EH (cell line): ENCODE results near the gene ILRUN.
A peak's percentile ranks its signal among the peaks of the same experiment; 100 is the strongest.
"Not testable (repeated sequence)": the region's sequence is repeated elsewhere in the genome, so short reads cannot be mapped to it uniquely, and the experiment has no call there.

Experiments
- DNase-seq: peaks from one replicate; pipeline ENCODE4 v3.0.0-alpha.2; 2015; ENCODE audit warnings: low read depth

ILRUN gene

GRCh38 chr6:34697544-34697836 lies 923 bp upstream of the ILRUN start:
- DNase-seq: no peak

GRCh38 chr6:34696189-34696738 lies 303 bp downstream of the ILRUN start:
- DNase-seq: peak; percentile 59

GRCh38 chr6:34695729-34696188 lies 808 bp downstream of the ILRUN start:
- no peak for DNase-seq

- no peak for DNase-seq
These were observed 4.3 kb downstream of the ILRUN start for GRCh38 chr6:34692280-34692679.

- no peak for DNase-seq
These were observed 6.8 kb downstream of the ILRUN start for GRCh38 chr6:34689742-34690141.

- no peak for DNase-seq
These were observed 7.6 kb downstream of the ILRUN start for GRCh38 chr6:34688956-34689355.

GRCh38 chr6:34684919-34685318 lies 11.6 kb downstream of the ILRUN start:
- no peak for DNase-seq

GRCh38 chr6:34684364-34684763 lies 12.2 kb downstream of the ILRUN start:
- DNase-seq: no peak

GRCh38 chr6:34680802-34681515 lies 15.6 kb downstream of the ILRUN start:
- peak; percentile 56 for DNase-seq

- DNase-seq: not testable (repeated sequence)
These were observed 16.3 kb downstream of the ILRUN start for GRCh38 chr6:34680313-34680712.

- DNase-seq: peak; percentile 47
These were observed 16.9 kb downstream of the ILRUN start for GRCh38 chr6:34679552-34680253.

- DNase-seq: no peak
These were observed 20.4 kb downstream of the ILRUN start for GRCh38 chr6:34676140-34676539.

- not testable (repeated sequence) for DNase-seq
These were observed 21.6 kb downstream of the ILRUN start for GRCh38 chr6:34674930-34675329.

GRCh38 chr6:34674268-34674639 lies 22.3 kb downstream of the ILRUN start:
- no peak for DNase-seq

- DNase-seq: no peak
These were observed 23.5 kb downstream of the ILRUN start for GRCh38 chr6:34673064-34673463.

GRCh38 chr6:34672657-34673043 lies 23.9 kb downstream of the ILRUN start:
- no peak for DNase-seq

- peak; percentile 64 for DNase-seq
These were observed 24.5 kb downstream of the ILRUN start for GRCh38 chr6:34671801-34672656.

GRCh38 chr6:34671367-34671766 lies 25.2 kb downstream of the ILRUN start:
- DNase-seq: peak; percentile 58

- not testable (repeated sequence) for DNase-seq
These were observed 27.8 kb downstream of the ILRUN start for GRCh38 chr6:34668799-34669198.

- DNase-seq: no peak
These were observed 28.9 kb downstream of the ILRUN start for GRCh38 chr6:34667481-34668238.

GRCh38 chr6:34665019-34665418 lies 31.5 kb downstream of the ILRUN start:
- no peak for DNase-seq
